Measurements from ENCODE around the gene CCDC146.
"Not testable (repeated sequence)": the region's sequence is repeated elsewhere in the genome, so short reads cannot be mapped to it uniquely, and the experiment has no call there.

DNA sequence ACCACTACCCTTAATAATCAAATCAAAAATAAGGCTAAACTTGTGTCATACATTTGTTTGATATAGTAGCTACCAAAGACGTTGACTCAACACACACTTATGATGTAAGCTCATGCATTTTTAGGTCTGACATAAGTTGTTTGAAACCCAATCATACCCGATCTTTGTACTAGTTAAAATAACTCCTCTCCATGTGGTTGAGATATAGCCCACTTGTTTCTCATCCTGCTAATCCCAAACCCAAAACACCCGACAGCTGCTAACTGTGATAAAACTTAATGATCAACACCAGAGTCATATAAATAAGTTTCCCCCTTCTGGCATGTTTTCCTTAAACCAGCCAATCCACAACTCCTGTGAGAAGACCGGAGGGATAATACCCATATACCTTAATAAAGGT lies 48.7 kb downstream of the CCDC146 start:
- TF ChIP-seq, protein P1, sequence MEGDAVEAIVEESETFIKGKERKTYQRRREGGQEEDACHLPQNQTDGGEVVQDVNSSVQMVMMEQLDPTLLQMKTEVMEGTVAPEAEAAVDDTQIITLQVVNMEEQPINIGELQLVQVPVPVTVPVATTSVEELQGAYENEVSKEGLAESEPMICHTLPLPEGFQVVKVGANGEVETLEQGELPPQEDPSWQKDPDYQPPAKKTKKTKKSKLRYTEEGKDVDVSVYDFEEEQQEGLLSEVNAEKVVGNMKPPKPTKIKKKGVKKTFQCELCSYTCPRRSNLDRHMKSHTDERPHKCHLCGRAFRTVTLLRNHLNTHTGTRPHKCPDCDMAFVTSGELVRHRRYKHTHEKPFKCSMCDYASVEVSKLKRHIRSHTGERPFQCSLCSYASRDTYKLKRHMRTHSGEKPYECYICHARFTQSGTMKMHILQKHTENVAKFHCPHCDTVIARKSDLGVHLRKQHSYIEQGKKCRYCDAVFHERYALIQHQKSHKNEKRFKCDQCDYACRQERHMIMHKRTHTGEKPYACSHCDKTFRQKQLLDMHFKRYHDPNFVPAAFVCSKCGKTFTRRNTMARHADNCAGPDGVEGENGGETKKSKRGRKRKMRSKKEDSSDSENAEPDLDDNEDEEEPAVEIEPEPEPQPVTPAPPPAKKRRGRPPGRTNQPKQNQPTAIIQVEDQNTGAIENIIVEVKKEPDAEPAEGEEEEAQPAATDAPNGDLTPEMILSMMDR (IDR thresholded peaks at IDR 0.05), result not testable (repeated sequence)
- TF ChIP-seq POLR2AphosphoS5, POLR2A, EP300 (IDR thresholded peaks at IDR 0.05): not testable (repeated sequence)

All from upper lobe of left lung (tissue), 4 donors.